ENCODE measurements around the gene RFX3. TPM values are rescaled to one million over a fixed set of nuclear protein-coding genes. Genes with fewer than 3 reads are reported as not detected.

Gene RFX3
- total and polyA plus RNA-seq, 2 experiments from 2014 or later, result 5.8 to 7.9 TPM

DNA sequence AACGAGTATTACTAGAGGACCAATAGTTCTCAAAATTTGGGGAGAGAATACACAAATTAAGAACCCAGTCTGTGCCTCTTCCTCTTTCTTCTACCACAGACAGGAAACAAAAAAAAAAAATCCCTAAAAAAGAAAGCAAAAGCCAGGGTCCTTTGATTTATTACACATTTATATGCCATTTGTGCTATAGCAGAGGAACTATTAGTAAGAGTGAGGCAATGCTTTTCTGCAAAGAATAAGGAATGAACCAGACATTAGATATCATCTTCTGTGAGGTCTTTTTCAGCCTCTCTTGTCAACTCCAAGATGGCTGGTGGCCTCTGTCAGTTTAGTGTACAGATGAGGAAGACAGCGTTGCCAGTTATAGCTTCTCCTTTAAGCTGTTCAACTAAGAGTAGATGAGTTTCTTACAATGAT, 127.6 kb downstream of the RFX3 start:
- Histone ChIP-seq H3K4me1 (ENCODE audit: insufficient read depth) (no peaks in the 10 kb centered on the region), H3K9me3 (ENCODE audit: low read depth) (no peaks in the 10 kb centered on the region), H3K79me2 (no peaks in the 10 kb centered on the region), H4K20me1 (ENCODE audit: insufficient read depth, poor library complexity, severe bottlenecking) (no peaks in the 10 kb centered on the region), H3K4me3 (no peak overlapping the region), H2AFZ (no peak overlapping the region), H3K27me3 (no peaks in the 10 kb centered on the region), H3K36me3 (replicated peaks; ENCODE audit: insufficient read depth, low read depth) (no peaks in the 10 kb centered on the region), H3K27ac (no peak overlapping the region), H3K4me2 (no peak overlapping the region), H3K9me2 (replicated peaks; ENCODE audit: insufficient read depth) (no peaks in the 10 kb centered on the region)
- TF ChIP-seq EZH2phosphoT487 (IDR thresholded peaks at IDR 0.05; ENCODE audit: low read depth, severe bottlenecking, unreplicated experiment) (no peak), EZH2 (IDR thresholded peaks at IDR 0.05; ENCODE audit: borderline replicate concordance) (no peak), CTCF (IDR thresholded peaks at IDR 0.05; ENCODE audit: poor library complexity) (no peak)
- no peak for DNase-seq (ENCODE audit: low spot score)
- 100% methylated on average over 2 of the region's 2 CpGs for WGBS (ENCODE audit: low lambda C conversion rate, missing lambda C conversion rate)

- H3K36me3 ChIP-seq (replicated peaks; ENCODE audit: insufficient read depth, low read depth), result no peaks in the 10 kb centered on the region
- H3K4me1 ChIP-seq (ENCODE audit: insufficient read depth), result no peaks in the 10 kb centered on the region
- H2AFZ ChIP-seq, result no peak overlapping the region
- H3K4me2 ChIP-seq, result no peak overlapping the region
- WGBS (ENCODE audit: low lambda C conversion rate, missing lambda C conversion rate), result 95% methylated on average over 2 of the region's 2 CpGs
- no peak for DNase-seq (ENCODE audit: low spot score)
- H3K9me2 ChIP-seq (replicated peaks; ENCODE audit: insufficient read depth), result no peaks in the 10 kb centered on the region
- no peak overlapping the region for H3K27ac ChIP-seq
- H4K20me1 ChIP-seq (ENCODE audit: insufficient read depth, poor library complexity, severe bottlenecking), result no peaks in the 10 kb centered on the region
- H3K9me3 ChIP-seq (ENCODE audit: low read depth), result no peaks in the 10 kb centered on the region
- no peaks in the 10 kb centered on the region for H3K27me3 ChIP-seq
- TF ChIP-seq CTCF (IDR thresholded peaks at IDR 0.05; ENCODE audit: poor library complexity) (no peak), EZH2 (IDR thresholded peaks at IDR 0.05; ENCODE audit: borderline replicate concordance) (no peak), EZH2phosphoT487 (IDR thresholded peaks at IDR 0.05; ENCODE audit: low read depth, severe bottlenecking, unreplicated experiment) (no peak)
- no peaks in the 10 kb centered on the region for H3K79me2 ChIP-seq
- H3K4me3 ChIP-seq, result no peak overlapping the region
Observed at GRCh38 chr9:3397766-3398165, 128.0 kb downstream of the RFX3 start.

GRCh38 chr9:3391414-3391813, 134.4 kb downstream of the RFX3 start:
- no peaks in the 10 kb centered on the region for H3K9me3 ChIP-seq (ENCODE audit: low read depth)
- no peaks in the 10 kb centered on the region for H3K27me3 ChIP-seq
- 98% methylated on average over 2 of the region's 2 CpGs for WGBS (ENCODE audit: low lambda C conversion rate, missing lambda C conversion rate)
- no peaks in the 10 kb centered on the region for H3K4me1 ChIP-seq (ENCODE audit: insufficient read depth)
- H3K27ac ChIP-seq, result no peak overlapping the region
- H2AFZ ChIP-seq, result no peak overlapping the region
- H3K4me3 ChIP-seq, result no peak overlapping the region
- H4K20me1 ChIP-seq (ENCODE audit: insufficient read depth, poor library complexity, severe bottlenecking), result no peaks in the 10 kb centered on the region
- no peaks in the 10 kb centered on the region for H3K36me3 ChIP-seq (replicated peaks; ENCODE audit: insufficient read depth, low read depth)
- H3K9me2 ChIP-seq (replicated peaks; ENCODE audit: insufficient read depth), result no peaks in the 10 kb centered on the region
- H3K79me2 ChIP-seq, result no peaks in the 10 kb centered on the region
- TF ChIP-seq EZH2phosphoT487 (IDR thresholded peaks at IDR 0.05; ENCODE audit: low read depth, severe bottlenecking, unreplicated experiment) (no peak), EZH2 (IDR thresholded peaks at IDR 0.05; ENCODE audit: borderline replicate concordance) (no peak), CTCF (IDR thresholded peaks at IDR 0.05; ENCODE audit: poor library complexity) (no peak)
- no peak overlapping the region for H3K4me2 ChIP-seq
- no peak for DNase-seq (ENCODE audit: low spot score)

DNA sequence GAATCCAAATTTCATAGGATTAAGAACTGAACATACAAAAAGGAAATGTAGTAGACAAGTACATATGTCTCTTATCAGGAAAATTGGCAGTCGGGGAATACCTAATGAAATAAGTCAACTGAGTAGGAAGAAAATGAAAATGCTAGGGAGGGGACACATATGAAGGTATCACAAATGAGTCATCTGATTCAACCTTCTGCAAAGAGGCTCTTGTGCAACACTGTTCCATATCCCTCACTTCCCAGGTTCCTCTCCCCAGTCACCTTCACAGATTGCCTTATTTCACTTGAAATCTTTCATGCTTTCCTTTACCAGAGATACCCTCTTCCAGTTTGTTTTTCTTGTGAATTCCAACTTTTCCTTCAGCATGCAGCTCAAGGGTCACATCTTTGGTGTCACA, 139.0 kb downstream of the RFX3 start:
- H2AFZ ChIP-seq, result no peak overlapping the region
- TF ChIP-seq EZH2phosphoT487 (IDR thresholded peaks at IDR 0.05; ENCODE audit: low read depth, severe bottlenecking, unreplicated experiment) (no peak), CTCF (IDR thresholded peaks at IDR 0.05; ENCODE audit: poor library complexity) (no peak), EZH2 (IDR thresholded peaks at IDR 0.05; ENCODE audit: borderline replicate concordance) (no peak)
- no peaks in the 10 kb centered on the region for H3K36me3 ChIP-seq (replicated peaks; ENCODE audit: insufficient read depth, low read depth)
- no peaks in the 10 kb centered on the region for H4K20me1 ChIP-seq (ENCODE audit: insufficient read depth, poor library complexity, severe bottlenecking)
- no peaks in the 10 kb centered on the region for H3K79me2 ChIP-seq
- H3K4me3 ChIP-seq, result no peak overlapping the region
- no peaks in the 10 kb centered on the region for H3K9me2 ChIP-seq (replicated peaks; ENCODE audit: insufficient read depth)
- H3K27ac ChIP-seq, result no peak overlapping the region
- WGBS (ENCODE audit: low lambda C conversion rate, missing lambda C conversion rate), result 74% methylated on average over 1 of the region's 1 CpG
- no peaks in the 10 kb centered on the region for H3K27me3 ChIP-seq
- DNase-seq (ENCODE audit: low spot score), result no peak
- H3K4me2 ChIP-seq, result no peak overlapping the region
- H3K9me3 ChIP-seq (ENCODE audit: low read depth), result no peaks in the 10 kb centered on the region
- no peaks in the 10 kb centered on the region for H3K4me1 ChIP-seq (ENCODE audit: insufficient read depth)
